NB4 (cell line): ENCODE data around the gene BBS2.
"Not testable (repeated sequence)": the region's sequence is repeated elsewhere in the genome, so short reads cannot be mapped to it uniquely, and the experiment has no call there.

ENCODE experiments used
- DNase-seq: peaks from one replicate; pipeline ENCODE4 v3.0.0; 2010; ENCODE audit warnings: low read depth
- H3K4me3 ChIP-seq: one replicate; pipeline ENCODE4 v1.5.1; 2011; ENCODE audit warnings: mild to moderate bottlenecking, low read depth, low read length, moderate library complexity
- MYC ChIP-seq: IDR thresholded peaks from 2 replicates; pipeline ENCODE4 v1.6.1; 2011; ENCODE audit warnings: low read depth, low read length
- POLR2A ChIP-seq: IDR thresholded peaks from 2 replicates; pipeline ENCODE4 v1.6.1; 2011; ENCODE audit warnings: mild to moderate bottlenecking; ENCODE audit not compliant: insufficient read length; ENCODE audit errors: extremely low read depth
- TF ChIP-seq, protein P1 (sequence below): IDR thresholded peaks from 2 replicates; pipeline ENCODE4 v1.6.1; 2011; ENCODE audit warnings: low read depth, low read length
- TF ChIP-seq, protein P2 (sequence below): IDR thresholded peaks from one replicate; pipeline ENCODE4 v1.5.1; 2012; ENCODE audit warnings: low read depth, low read length

Gene BBS2

DNA sequence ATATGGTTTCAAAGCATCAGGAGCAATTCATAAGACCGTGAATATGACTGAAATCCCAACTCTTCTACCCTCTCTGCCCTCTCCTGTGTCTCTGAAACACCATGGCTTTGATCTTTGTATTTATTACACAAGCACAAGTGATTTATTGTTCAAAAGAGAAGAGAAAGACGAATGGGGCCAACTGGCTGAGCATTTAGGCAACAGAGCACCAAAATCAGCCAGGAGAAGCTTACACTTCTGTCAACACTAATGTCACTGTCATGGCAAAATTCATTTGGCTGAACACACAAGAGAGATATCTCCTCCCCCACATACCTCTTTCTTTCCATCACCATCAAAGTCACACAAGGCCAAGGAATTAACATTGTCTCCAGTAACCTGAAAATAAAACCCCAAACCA, 9.3 kb downstream of the BBS2 start:
- H3K4me3 ChIP-seq, result no peak overlapping the region
- TF ChIP-seq, protein P1, sequence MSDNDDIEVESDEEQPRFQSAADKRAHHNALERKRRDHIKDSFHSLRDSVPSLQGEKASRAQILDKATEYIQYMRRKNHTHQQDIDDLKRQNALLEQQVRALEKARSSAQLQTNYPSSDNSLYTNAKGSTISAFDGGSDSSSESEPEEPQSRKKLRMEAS, result no peak
- TF ChIP-seq POLR2A (no peak), MYC (no peak)
- TF ChIP-seq, protein P2, sequence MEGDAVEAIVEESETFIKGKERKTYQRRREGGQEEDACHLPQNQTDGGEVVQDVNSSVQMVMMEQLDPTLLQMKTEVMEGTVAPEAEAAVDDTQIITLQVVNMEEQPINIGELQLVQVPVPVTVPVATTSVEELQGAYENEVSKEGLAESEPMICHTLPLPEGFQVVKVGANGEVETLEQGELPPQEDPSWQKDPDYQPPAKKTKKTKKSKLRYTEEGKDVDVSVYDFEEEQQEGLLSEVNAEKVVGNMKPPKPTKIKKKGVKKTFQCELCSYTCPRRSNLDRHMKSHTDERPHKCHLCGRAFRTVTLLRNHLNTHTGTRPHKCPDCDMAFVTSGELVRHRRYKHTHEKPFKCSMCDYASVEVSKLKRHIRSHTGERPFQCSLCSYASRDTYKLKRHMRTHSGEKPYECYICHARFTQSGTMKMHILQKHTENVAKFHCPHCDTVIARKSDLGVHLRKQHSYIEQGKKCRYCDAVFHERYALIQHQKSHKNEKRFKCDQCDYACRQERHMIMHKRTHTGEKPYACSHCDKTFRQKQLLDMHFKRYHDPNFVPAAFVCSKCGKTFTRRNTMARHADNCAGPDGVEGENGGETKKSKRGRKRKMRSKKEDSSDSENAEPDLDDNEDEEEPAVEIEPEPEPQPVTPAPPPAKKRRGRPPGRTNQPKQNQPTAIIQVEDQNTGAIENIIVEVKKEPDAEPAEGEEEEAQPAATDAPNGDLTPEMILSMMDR, result no peak
- no peak for DNase-seq

GRCh38 chr16:56506941-56507340, 12.9 kb downstream of the BBS2 start:
- no peak for DNase-seq
- TF ChIP-seq MYC (no peak), POLR2A (no peak)
- TF ChIP-seq, protein P1, result no peak
- TF ChIP-seq, protein P2, result no peak
- H3K4me3 ChIP-seq, result no peak overlapping the region

GRCh38 chr16:56505181-56505580, 14.6 kb downstream of the BBS2 start:
- H3K4me3 ChIP-seq, result no peak overlapping the region
- DNase-seq, result no peak
- TF ChIP-seq, protein P2, result no peak
- no peak for TF ChIP-seq POLR2A
- TF ChIP-seq, protein P1, result no peak
- no peak for TF ChIP-seq MYC

DNA sequence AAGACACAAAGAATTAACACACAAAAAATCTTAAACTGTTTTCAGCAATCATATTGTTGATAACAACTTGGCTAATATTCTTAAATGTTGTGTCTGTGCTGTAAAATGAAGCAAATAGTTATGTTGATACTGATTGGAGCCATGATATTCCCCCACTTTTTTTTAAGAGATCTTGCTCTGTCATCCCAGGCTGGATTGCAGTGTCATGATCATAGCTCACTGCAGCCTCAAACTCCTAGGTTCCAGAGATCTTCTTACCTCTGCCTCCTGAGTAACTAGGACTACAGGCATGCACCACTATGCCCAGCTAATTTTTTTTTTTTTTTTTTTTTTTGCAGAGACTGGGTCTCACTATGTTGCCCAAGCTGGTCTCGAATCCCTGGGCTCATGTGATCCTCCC, 26.0 kb downstream of the BBS2 start:
- no peak for DNase-seq
- no peak overlapping the region for H3K4me3 ChIP-seq
- TF ChIP-seq, protein P1, result no peak
- TF ChIP-seq, protein P2, result no peak
- TF ChIP-seq POLR2A (no peak), MYC (no peak)

GRCh38 chr16:56493126-56493525, 26.7 kb downstream of the BBS2 start:
- no peak for DNase-seq
- TF ChIP-seq, protein P2, result no peak
- TF ChIP-seq, protein P1, result no peak
- TF ChIP-seq POLR2A (no peak), MYC (no peak)

GRCh38 chr16:56491657-56492261, 28.1 kb downstream of the BBS2 start:
- no peak overlapping the region for H3K4me3 ChIP-seq
- no peak for TF ChIP-seq POLR2A
- no peak for TF ChIP-seq MYC
- TF ChIP-seq, protein P2, result no peak
- TF ChIP-seq, protein P1, result no peak
- no peak for DNase-seq

More at GRCh38 chr16:56493126-56493525, 26.7 kb downstream of the BBS2 start:
- no peak overlapping the region for H3K4me3 ChIP-seq

GRCh38 chr16:56488868-56489267, 31.0 kb downstream of the BBS2 start:
- not testable (repeated sequence) for DNase-seq, H3K4me3 ChIP-seq
